HCT116 (cell line): ENCODE data around the gene GATAD2A. TPM values are rescaled to one million over a fixed set of nuclear protein-coding genes. Genes with fewer than 3 reads are reported as not detected.

Source experiments
- ATAC-seq: fragments of 200-7000 bp; cut with Tn5 transposase; 2 replicates; pipeline ENCODE4 v1.9.1; 2020; ENCODE audit warnings: mild to moderate bottlenecking, moderate library complexity
- BruUV-seq: library from RNA; stranded (reverse); fragments of 400-500 nt; replicated peaks from 2 replicates; lab custom pipeline; 2021; lab: Mats Ljungman, UMichigan
- CTCF ChIA-PET: fragments of 300-600 bp; sonication (Branson Sonifier 250); formaldehyde crosslinking; loops from one replicate; lab custom pipeline; 2021; ENCODE audit warnings: antibody characterized with exemption; lab: Charles Lee
- POLR2A ChIA-PET: fragments of 300-600, 350-600 bp; sonication (Branson Sonifier 250); formaldehyde crosslinking; loops from one replicate; lab custom pipeline; 2021; ENCODE audit warnings: antibody characterized with exemption; lab: Charles Lee
- RAD21 ChIA-PET, 2 experiments: fragments of 300-600 bp; sonication (Branson Sonifier 250); formaldehyde crosslinking; loops; one replicate each; lab custom pipeline; 2023; ENCODE audit warnings: low total read pairs in 2 of 2; ENCODE audit not compliant: uncharacterized antibody in 2 of 2, unreplicated experiment in 2 of 2, low non-redundant PET in 1 of 2; lab: Charles Lee
- DNase-seq: peaks from one replicate; pipeline ENCODE4 v3.0.0-alpha.2; 2010; ENCODE audit warnings: low read depth, low spot score
- H2AFZ ChIP-seq: fragments of 200-600 bp; shearing (Covaris generic), sonication (generic); 2 replicates; pipeline ENCODE4 v1.6.1; 2017; ENCODE audit warnings: low read depth, mixed run types, mixed read lengths, antibody characterized with exemption, low read length; ENCODE audit not compliant: poor library complexity, severe bottlenecking
- H3K27ac ChIP-seq: 2 replicates; pipeline ENCODE4 v1.5.1; 2012; ENCODE audit warnings: low read depth, low read length
- H3K27me3 ChIP-seq: fragments of 200-600 bp; sonication (generic); 2 replicates; pipeline ENCODE4 v1.6.1; 2016; ENCODE audit warnings: mixed run types, low read length, mixed read lengths; ENCODE audit not compliant: insufficient read depth
- H3K36me3 ChIP-seq, 2 experiments: fragments of 200-500 bp in 1 of 2; fragments of 200-600 bp in 1 of 2; sonication (Bioruptor generic) in 1 of 2; sonication (generic) in 1 of 2; 2 replicates each; pipeline versions ENCODE4 v1.5.1 to v1.6.1; 2014 to 2016; ENCODE audit warnings: low read length in 2 of 2, inconsistent platforms in 1 of 2, mixed read lengths in 1 of 2, mixed run types in 1 of 2; ENCODE audit not compliant: insufficient read depth in 2 of 2, control insufficient read depth in 1 of 2
- H3K4me1 ChIP-seq, 2 experiments: fragments of 200-600 bp in 1 of 2; sonication (generic) in 1 of 2; 2 replicates each; pipeline versions ENCODE4 v1.5.1 to v1.6.1; 2012 to 2017; ENCODE audit warnings: low read length in 2 of 2, inconsistent platforms in 1 of 2, mild to moderate bottlenecking in 1 of 2, mixed read lengths in 1 of 2, mixed run types in 1 of 2, moderate library complexity in 1 of 2; ENCODE audit not compliant: insufficient read depth in 2 of 2, control insufficient read depth in 1 of 2
- H3K4me2 ChIP-seq: fragments of 200-600 bp; sonication (generic); 2 replicates; pipeline ENCODE4 v1.6.1; 2017; ENCODE audit warnings: mixed run types, low read length, mixed read lengths
- H3K4me3 ChIP-seq, 2 experiments: fragments of 200-600 bp in 1 of 2; sonication (generic) in 1 of 2; replicated peaks in 1 of 2; 2 replicates each; pipeline ENCODE4 v1.5.1; 2011 to 2016; ENCODE audit warnings: low read length in 2 of 2, control low read depth in 1 of 2, low read depth in 1 of 2, mild to moderate bottlenecking in 1 of 2, mixed read lengths in 1 of 2, mixed run types in 1 of 2
- H3K79me2 ChIP-seq: fragments of 200-600 bp; sonication (generic); 2 replicates; pipeline ENCODE4 v1.6.1; 2017; ENCODE audit warnings: mild to moderate bottlenecking, mixed run types, low read length, moderate library complexity, mixed read lengths; ENCODE audit not compliant: insufficient read depth
- H3K9ac ChIP-seq: fragments of 200-600 bp; sonication (generic); 2 replicates; pipeline ENCODE4 v1.6.1; 2016; ENCODE audit warnings: low read length, mixed read lengths
- H3K9me2 ChIP-seq: fragments of 200-600 bp; sonication (generic), shearing (Covaris generic); 2 replicates; pipeline ENCODE4 v1.6.1; 2017; ENCODE audit warnings: mixed run types, mild to moderate bottlenecking, moderate library complexity; ENCODE audit not compliant: insufficient read depth
- H3K9me3 ChIP-seq, 2 experiments: fragments of 200-500 bp in 1 of 2; fragments of 200-600 bp in 1 of 2; sonication (Bioruptor generic) in 1 of 2; sonication (generic) in 1 of 2; 2 replicates each; pipeline ENCODE4 v1.6.1; 2014 to 2017; ENCODE audit warnings: low read length in 2 of 2, mixed read lengths in 2 of 2, inconsistent platforms in 1 of 2, low read depth in 1 of 2, mild to moderate bottlenecking in 1 of 2, mixed run types in 1 of 2, moderate library complexity in 1 of 2; ENCODE audit not compliant: control insufficient read depth in 1 of 2, insufficient read depth in 1 of 2
- H4K20me1 ChIP-seq: fragments of 200-600 bp; sonication (generic), shearing (Covaris generic); 2 replicates; pipeline ENCODE4 v1.6.1; 2017; ENCODE audit warnings: mixed run types, mild to moderate bottlenecking, moderate library complexity; ENCODE audit not compliant: insufficient read depth
- ATF3 ChIP-seq: IDR thresholded peaks from 2 replicates; pipeline ENCODE4 v1.6.1; 2012
- CEBPB ChIP-seq: IDR thresholded peaks from 2 replicates; pipeline ENCODE4 v1.6.1; 2012; ENCODE audit warnings: low read depth
- CTCF ChIP-seq, 3 experiments: fragments of 200-600 bp in 1 of 3; sonication (generic) in 1 of 3; IDR thresholded peaks in 2 of 3; conservative IDR thresholded peaks in 1 of 3; 2 replicates each; pipeline ENCODE4 v1.5.1; 2012 to 2017; ENCODE audit warnings: low read depth in 2 of 3, low read length in 2 of 3, antibody characterized with exemption in 1 of 3, borderline replicate concordance in 1 of 3, control low read depth in 1 of 3, mild to moderate bottlenecking in 1 of 3, mixed read lengths in 1 of 3, mixed run types in 1 of 3, moderate library complexity in 1 of 3; ENCODE audit not compliant: insufficient read depth in 1 of 3
- EGR1 ChIP-seq: IDR thresholded peaks from 2 replicates; pipeline ENCODE4 v1.6.1; 2012; ENCODE audit warnings: low read depth
- ELF1 ChIP-seq: IDR thresholded peaks from 2 replicates; pipeline ENCODE4 v1.6.1; 2012; ENCODE audit warnings: low read depth, borderline replicate concordance
- EZH2 ChIP-seq: fragments of 200-600 bp; sonication (generic); IDR thresholded peaks from 2 replicates; pipeline ENCODE4 v1.6.1; 2017; ENCODE audit warnings: antibody characterized with exemption, mixed run types
- EZH2phosphoT487 ChIP-seq: fragments of 200-600 bp; IDR thresholded peaks from 2 replicates; pipeline ENCODE4 v1.6.1; 2018; ENCODE audit warnings: antibody characterized with exemption, borderline replicate concordance
- FOSL1 ChIP-seq: IDR thresholded peaks from 2 replicates; pipeline ENCODE4 v1.6.1; 2012; ENCODE audit warnings: low read depth
- JUND ChIP-seq: IDR thresholded peaks from 2 replicates; pipeline ENCODE4 v1.6.1; 2012
- MAX ChIP-seq: IDR thresholded peaks from 2 replicates; pipeline ENCODE4 v1.6.1; 2012
- POLR2AphosphoS5 ChIP-seq: IDR thresholded peaks from 2 replicates; pipeline ENCODE4 v1.6.1; 2011; ENCODE audit warnings: mild to moderate bottlenecking, low read depth, low read length, moderate library complexity
- RAD21 ChIP-seq: IDR thresholded peaks from 2 replicates; pipeline ENCODE4 v1.6.1; 2012; ENCODE audit warnings: low read depth, mild to moderate bottlenecking
- REST ChIP-seq: IDR thresholded peaks from 2 replicates; pipeline ENCODE4 v1.6.1; 2012; ENCODE audit warnings: low read depth
- SIN3A ChIP-seq: IDR thresholded peaks from 2 replicates; pipeline ENCODE4 v1.6.1; 2012; ENCODE audit warnings: low read depth
- SP1 ChIP-seq: IDR thresholded peaks from 2 replicates; pipeline ENCODE4 v1.6.1; 2012; ENCODE audit warnings: low read depth
- SRF ChIP-seq: IDR thresholded peaks from 2 replicates; pipeline ENCODE4 v1.6.1; 2012; ENCODE audit warnings: low read depth
- TCF7L2 ChIP-seq: IDR thresholded peaks from 2 replicates; pipeline ENCODE4 v1.7.0; 2011; ENCODE audit warnings: borderline replicate concordance, inconsistent platforms; ENCODE audit not compliant: insufficient read depth, insufficient read length; ENCODE audit errors: extremely low read depth
- YY1 ChIP-seq: IDR thresholded peaks from 2 replicates; pipeline ENCODE4 v1.6.1; 2011; ENCODE audit warnings: low read length, low read depth, moderate library complexity, mild to moderate bottlenecking; ENCODE audit not compliant: insufficient replicate concordance; ENCODE audit errors: extremely low read depth
- ZFX ChIP-seq: fragments of 450-650 bp; IDR thresholded peaks from 2 replicates; pipeline ENCODE4 v1.6.1; 2017
- ZNF274 ChIP-seq: fragments of 200-500 bp; sonication (Bioruptor generic); IDR thresholded peaks from 2 replicates; pipeline ENCODE4 v1.6.1; 2014; ENCODE audit warnings: mild to moderate bottlenecking, low read depth, low read length, inconsistent platforms
- intact Hi-C: fragments of 100-400 bp; cut with micrococcal nuclease; formaldehyde crosslinking; loops from 2 replicates; pipeline ENCODE4 v1.10.0; 2022
- total RNA-seq: library from RNA; stranded (reverse); gene quantifications from one replicate; pipeline ENCODE4 v1.2.1, GENCODE V29; 2021; ENCODE audit not compliant: unreplicated experiment

The GATAD2A gene
- total RNA-seq, 1 experiment from 2014 or later: 130 TPM

- ChIA-PET RAD21 (interaction anchor here in 1 of 2 experiments (0.9 kb wide), 1 partner anchor 26 kb away, joined by 3 read pairs; no protein-coding TSS in a partner anchor), CTCF (interaction anchor here (0.8 to 1.6 kb wide), 4 partner anchors 16 to 128 kb away, joined by 3 to 4 read pairs (median 3); partner anchors contain the start of gene GMIP), POLR2A (interaction anchor here (0.6 to 1.5 kb wide), 3 partner anchors 25 to 151 kb away, joined by 3 to 4 read pairs (median 3); partner anchors contain the start of gene GATAD2A)
- H4K20me1 ChIP-seq: no peaks in the 10 kb centered on the region
- peak within 1 kb of the TSS; percentile 89 for H3K9ac ChIP-seq
- H2AFZ ChIP-seq: no peak within 1 kb of the TSS
- intact Hi-C loops: no loop called here
- H3K4me3 ChIP-seq: peak within 1 kb of the TSS; percentile 69 to 98
- H3K36me3 ChIP-seq: peaks cover 7 to 15% of the 10 kb centered on the region in 2 experiments; a peak in 3 of 4 replicates
- BruUV-seq: TSS peak; percentile 91
- ATAC-seq (peak; percentile 85), DNase-seq (peak; percentile 85)
- H3K27ac ChIP-seq: peak within 1 kb of the TSS; percentile 88
- no peaks in the 10 kb centered on the region for H3K27me3 ChIP-seq
- peaks cover 47% of the 10 kb centered on the region for H3K79me2 ChIP-seq
- peak within 1 kb of the TSS; percentile 89 for H3K4me2 ChIP-seq
- no peaks in the 10 kb centered on the region for H3K9me3 ChIP-seq
- no peaks in the 10 kb centered on the region for H3K9me2 ChIP-seq
- H3K4me1 ChIP-seq: peaks cover 7 to 24% of the 10 kb centered on the region in 2 experiments
- TF ChIP-seq ZNF274 (no peak), FOSL1 (no peak), SP1 (no peak), CTCF (IDR thresholded peaks at IDR 0.05 in 2 of 3, conservative IDR thresholded peaks at IDR 0.05 in 1 of 3; ENCODE audit: borderline replicate concordance in 1 of 3, insufficient read depth in 1 of 3, low read depth in 2 of 3, low read length in 2 of 3) (peak in 2 of 3 experiments; percentile 33 to 45; a peak in 4 of 6 replicates), TCF7L2 (peak; percentile 58), YY1 (peak; percentile 99), EGR1 (peak; percentile 84), EZH2phosphoT487 (no peak), MAX (peak; percentile 73), ELF1 (peak; percentile 100), ATF3 (no peak), EZH2 (no peak), JUND (no peak), CEBPB (no peak), POLR2AphosphoS5 (peak; percentile 97), REST (no peak), SRF (no peak), ZFX (peak; percentile 82; the same call in 1 of the 2 replicates), RAD21 (no peak), SIN3A (0 out of 2 replicates have a peak, but pooled peaks have one; percentile 22)
Observed at GRCh38 chr19:19515642-19516519, 110.4 kb downstream of the GATAD2A start, which contains the start of gene NDUFA13. TSS of gene NDUFA13 (plus strand) at chr19:19516225. CDS start at chr19:19516239, 14 bp downstream.
